ENCODE results near the gene BTBD2.

Gene BTBD2

DNA sequence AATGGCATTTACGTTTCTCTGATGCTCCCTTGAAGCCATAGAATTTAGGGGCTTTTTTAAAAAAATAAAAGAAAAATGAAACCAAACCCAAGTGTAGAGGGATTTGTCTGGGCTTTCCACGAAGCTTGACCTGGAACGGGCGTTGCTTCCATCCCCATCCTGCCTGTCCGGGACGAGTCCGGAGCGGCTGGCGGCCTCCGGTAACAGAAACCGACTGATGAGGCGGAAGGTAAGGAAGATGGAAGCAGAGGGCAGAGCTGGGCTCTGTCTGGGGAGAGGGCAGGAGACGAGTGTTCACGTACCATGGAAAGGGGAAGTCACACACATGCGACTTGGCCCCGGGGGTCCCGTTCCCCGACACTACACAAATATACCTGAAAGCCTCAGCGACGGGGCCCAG lies 34.3 kb downstream of the BTBD2 start:
- no peak for DNase-seq

DNA sequence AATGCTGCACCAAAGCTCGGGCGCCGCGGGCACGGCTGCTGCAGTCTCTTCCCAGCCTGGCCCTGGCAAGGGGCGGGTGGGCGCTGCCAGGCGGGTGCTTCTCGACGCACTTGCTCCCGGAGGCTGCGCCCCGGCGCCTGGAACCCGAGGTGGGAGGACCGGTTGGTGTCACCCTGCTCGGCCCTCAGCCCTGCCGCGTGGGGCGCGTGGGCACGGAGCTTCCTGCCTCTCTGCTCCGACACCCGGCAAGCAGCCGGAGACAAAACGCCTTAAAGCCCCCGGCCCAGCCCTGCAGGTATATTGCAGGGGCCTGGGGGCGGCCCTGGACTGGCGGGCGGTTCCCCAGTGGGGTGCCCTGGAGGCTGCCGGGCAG lies 34.7 kb downstream of the BTBD2 start:
- DNase-seq: no peak

DNA sequence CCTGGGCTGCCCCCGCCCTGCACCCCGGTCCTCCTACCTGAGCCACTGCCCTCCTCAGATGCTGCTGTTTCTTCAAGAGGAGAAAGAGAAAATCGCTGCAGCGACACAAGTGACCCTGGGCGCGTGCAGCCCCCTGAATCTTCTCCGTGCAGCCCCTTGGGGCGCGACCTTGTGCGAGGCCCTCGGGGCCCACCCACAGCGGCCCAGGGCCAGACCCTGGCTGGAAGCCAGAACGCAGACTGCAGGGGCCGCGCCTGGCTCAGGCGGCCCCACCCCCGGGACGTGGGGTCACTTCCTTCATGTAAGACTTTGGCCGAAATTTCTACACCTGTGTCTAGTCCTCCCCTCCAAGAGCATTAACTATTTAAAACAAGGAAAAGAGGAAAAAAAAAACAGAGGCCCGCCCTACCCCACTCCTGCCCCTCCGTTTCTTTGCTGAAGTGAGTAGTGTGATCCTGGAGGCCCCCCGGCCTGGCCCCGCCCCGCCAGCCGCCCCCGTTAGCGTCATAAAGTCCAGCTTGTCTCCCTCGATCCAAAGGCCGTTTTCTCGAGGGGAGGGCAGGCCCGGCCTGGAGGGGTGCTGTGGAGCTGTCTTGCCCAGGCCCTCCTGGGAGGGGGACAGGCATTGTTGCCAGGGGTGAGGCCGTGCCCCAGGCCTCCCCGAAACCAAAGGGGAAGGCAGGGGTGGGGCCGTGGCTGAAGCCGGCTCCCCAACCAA lies 35.3 kb downstream of the BTBD2 start:
- DNase-seq: no peak

DNA sequence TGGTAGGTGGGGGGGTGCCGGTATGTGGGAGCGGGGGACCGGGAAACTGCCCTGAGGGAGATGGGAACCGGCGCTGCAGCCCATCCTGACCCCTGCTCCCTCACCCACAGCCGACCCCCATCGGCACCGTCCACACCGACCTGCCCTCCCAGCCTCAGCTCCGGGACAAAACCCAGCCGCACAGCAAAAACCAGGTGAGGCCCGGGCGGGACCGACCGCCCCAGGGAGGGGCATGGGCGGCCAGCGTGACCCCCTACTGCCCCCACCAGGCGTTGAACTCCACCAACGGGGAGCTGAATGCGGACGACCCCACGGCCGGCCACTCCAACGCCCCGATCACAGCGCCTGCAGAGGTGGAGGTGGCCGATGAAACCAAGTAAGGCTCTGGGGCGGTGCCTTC lies 35.9 kb downstream of the BTBD2 start:
- DNase-seq: no peak

DNA sequence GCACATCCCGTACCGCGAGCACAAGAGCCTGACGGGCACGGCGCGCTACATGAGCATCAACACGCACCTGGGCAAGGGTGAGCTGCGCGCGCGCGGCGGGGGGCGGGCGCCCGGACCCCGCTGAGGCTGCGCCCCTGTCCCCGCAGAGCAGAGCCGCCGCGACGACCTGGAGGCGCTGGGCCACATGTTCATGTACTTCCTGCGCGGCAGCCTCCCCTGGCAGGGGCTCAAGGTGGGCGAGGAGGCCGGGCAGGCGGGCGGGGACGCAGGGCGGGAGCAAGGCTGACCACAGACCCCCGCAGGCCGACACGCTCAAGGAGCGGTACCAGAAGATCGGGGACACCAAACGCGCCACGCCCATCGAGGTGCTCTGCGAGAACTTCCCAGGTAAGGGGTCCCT lies 36.5 kb downstream of the BTBD2 start:
- no peak for DNase-seq

DNA sequence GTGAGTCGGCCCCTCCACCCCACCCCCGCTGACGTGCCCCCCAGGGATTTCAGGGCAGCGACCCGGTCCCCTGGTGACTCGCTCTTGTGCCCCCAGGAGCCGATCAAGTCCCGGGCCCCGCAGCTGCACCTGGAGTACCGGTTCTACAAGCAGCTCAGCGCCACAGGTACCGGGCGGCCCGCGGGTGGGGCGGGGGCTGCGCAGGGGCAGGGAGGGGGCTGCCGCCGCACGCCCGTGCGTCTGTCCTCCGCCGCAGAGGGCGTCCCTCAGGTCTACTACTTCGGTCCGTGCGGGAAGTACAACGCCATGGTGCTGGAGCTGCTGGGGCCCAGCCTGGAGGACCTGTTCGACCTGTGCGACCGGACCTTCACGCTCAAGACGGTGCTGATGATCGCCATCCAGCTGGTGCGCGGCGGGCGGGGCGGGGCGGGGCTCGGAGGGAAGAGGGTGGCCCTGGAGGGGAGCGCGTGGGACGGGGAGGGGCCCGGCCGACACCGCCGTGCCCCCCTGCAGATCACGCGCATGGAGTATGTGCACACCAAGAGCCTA lies 37.1 kb downstream of the BTBD2 start:
- no peak for DNase-seq

DNA sequence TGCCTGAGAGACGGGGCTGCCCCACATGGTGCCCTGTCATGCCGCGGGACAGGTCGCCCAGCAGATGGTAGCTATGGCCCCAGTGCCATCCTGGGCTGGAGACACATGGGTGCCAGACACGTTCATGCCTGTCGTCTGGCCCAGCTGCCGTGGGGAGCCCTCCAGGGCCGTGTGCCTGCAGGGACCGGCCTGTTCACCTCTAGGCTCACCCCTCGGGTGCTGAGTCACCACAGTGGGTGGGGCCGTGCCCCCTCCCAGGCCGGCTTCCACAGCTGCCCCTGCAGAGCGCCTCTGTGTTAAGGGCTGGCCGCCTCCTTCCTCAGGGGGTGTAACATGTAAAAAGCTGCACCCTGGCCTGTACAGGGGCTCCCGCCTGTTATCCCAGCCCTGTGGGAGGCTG lies 38.4 kb downstream of the BTBD2 start:
- no peak for DNase-seq

DNA sequence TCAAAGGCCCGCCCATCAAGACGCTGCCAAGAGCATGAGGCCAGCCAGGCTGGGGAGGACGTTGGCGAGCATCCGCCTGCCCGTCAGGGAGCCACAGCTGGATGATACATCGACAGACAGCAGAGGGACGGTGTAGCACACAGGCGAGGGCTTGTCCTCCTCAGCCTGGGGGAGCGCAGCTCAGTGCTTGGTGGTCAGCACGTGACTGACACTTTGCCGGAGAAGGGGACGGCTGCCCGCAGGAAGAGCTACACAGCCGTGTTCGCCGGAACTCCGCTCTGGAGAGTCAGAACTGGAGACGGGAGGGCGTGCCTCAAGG lies 40.4 kb downstream of the BTBD2 start:
- no peak for DNase-seq

DNA sequence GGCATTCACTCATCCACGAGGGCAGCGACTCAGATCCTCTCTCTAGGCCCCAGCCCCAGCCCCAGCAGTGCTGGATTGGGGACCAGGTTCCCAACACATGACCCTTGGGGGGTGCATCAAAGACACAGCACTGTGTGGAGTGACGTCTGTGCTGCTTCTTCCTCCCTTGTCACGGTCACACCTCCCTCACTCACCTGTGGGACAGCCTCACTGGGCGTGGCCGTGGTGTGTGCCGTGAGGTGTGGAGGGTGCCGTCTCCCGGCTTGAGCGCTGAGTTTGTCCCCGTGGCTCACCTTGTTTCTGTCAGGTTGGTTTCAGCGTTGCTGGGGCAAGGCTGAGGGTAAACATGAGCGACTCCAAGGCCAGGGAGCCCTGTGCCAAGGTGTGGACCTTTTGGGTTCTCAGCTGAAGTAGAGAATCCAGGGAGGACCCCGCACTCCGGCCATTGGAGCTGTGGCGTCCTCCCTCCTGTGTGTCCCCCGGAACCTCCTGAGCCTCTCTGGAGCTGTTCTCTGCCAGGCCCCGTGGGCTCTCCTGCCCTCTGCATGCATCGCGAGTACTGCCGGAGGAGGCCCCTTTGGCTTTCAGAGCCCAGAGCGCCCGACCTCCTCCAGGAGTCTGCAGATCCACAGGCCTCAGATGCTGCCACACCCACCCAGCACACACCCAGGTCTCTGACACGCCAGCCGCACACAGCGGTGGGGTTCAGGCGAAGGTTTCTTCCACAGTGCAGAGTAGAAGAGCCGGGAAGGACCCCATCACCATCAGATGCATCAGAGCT lies 40.9 kb downstream of the BTBD2 start:
- no peak for DNase-seq

DNA sequence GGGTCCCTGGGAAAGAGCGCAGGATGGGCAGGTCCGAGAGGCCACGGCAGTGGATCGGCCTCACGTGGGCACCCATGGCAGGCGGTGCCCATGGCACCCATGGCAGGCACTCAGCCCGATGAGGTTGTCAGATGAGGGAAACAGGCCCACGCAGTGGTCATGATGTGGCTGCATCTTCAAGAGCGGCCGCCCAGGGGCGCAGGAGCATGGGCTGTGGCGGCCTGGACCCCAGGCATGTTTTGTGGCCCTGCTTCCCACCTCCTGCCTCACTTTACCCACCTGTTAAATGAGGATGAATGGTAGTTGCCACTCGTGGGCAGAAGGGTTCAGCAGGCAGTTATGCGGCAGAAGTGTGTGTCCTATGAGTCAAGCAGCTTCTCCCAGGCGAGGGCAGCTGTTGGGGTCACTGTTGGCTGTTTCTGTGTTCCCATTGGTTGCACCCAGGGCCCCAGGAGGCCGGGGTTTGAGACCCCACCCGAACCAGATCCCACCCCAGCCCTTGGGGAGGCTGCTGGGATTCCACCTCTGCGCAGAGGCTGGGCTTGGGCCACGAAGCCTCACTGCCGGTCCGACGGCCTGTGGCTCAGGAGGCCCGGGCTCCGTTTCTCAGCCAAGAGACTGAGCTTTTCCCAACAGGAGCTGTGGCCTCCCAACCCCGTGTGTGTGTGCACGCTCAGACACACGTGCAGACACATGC lies 44.6 kb downstream of the BTBD2 start:
- DNase-seq: no peak

DNA sequence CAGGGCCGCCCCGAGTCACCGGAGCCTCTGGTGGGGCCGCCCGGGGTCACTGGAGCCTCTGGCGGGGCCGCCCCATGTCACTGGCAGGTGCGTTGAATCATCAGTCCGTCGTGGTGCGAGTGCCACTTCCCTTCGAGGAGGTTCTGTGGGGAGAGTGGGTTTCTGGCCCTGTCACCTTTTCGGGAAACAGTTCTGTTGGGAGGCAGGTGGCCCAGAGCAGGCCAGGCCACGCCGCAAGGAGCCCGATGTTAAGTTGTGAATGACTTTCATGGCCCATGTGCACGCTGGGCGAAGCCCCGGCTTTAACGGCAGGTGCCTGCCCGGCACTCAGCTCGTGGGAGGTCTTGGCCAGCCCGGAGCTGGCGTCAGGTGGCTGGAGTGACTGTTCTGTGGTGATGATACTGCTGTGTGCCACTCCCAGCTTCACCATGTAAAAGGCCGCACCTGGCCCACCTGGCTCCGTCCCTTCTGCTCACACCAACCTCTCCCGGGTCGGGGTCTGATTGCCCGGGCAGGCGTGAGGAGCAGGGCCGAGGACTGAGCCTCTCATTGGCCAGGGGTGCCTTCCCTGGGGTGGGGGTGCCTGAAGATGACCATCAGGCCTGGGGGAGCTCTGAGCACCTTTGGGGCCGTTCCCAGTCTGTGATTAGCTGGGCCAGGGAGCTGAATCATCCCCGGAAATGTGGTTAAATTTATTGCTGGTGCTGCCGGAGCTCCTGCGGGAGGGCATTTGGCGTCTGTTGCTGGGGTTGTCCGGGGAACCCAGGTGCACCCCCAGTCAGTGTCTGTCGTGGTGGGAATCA lies 45.3 kb downstream of the BTBD2 start:
- DNase-seq: no peak

DNA sequence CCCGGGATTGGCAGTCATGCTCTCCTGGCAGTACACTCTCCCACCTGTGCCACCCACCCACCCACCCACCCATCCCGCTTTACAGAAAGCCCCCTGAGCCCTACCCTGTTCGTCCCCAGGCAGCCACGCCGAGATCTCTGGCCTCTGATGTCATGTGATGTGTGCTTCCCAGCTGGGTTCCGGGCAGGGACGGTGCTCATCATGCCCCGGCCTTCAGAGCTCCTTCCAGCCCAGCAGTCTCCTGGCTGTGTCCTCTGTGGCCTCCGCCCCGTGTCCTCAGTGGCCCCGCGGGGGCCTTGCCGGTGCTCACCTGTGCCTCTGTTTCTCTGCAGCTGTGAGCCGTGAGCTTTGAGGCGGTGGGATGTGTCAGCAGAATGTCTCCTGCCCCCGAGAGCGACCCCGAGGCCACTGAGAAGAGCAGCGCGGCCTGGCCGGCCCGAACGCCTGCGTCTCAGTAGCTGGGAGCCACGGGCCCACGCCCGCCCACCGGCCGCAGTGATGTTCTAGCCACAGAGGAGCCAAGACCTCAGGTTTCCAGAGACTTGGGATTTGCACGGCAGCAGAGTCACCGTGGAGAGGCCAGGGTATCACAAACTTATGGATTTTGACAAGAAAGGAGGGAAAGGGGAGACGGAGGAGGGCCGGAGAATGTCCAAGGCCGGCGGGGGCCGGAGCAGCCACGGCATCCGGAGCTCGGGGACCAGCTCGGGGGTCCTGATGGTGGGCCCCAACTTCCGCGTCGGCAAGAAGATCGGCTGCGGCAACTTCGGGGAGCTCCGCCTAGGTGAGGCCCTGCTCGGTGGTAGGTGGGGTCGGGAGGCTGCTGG lies 46.1 kb downstream of the BTBD2 start:
- no peak for DNase-seq

DNA sequence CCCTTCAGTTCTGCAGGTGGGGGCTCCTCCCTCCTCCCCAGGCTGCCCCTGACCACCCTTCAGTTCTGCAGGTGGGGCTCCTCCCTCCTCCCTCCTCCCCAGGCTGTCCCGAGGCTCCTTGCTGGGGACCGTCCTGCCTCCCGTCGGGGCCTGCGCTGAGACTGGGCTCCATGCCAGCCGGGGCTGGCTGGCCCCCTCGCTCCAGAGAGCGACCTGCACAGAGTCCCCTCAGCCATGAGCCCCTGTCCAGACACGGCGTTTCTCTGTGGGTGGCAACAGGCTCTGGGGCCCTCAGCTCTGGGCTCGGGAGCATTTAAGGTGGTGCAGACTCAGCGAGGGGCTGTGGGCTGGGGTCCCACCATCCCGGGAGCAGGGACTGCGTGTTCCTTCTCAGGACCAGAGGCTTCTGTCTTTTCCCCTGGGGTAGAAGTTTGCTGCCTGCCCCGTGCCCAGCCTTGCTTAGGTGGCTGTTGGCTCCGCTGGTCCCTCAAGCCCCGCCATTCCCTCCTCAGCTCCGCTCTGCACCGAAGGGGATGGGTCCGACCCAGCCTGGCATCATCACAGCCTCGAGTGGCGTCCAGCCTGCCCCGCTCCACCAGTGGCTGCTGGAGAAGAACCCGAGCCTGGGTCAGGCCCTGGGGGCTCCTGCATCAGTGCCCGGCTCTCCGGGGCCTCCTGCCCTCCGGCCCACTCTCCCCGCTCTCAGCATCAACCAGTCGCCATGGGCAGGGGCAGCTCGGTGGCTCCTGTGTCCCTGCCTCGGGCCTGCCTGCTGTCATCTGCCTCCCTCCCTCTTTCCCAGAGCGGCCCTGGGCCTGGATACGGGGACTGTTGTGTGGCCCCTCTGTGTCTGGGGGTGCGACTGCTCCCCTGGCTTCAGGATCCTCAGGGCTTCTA lies 47.0 kb downstream of the BTBD2 start:
- no peak for DNase-seq

DNA sequence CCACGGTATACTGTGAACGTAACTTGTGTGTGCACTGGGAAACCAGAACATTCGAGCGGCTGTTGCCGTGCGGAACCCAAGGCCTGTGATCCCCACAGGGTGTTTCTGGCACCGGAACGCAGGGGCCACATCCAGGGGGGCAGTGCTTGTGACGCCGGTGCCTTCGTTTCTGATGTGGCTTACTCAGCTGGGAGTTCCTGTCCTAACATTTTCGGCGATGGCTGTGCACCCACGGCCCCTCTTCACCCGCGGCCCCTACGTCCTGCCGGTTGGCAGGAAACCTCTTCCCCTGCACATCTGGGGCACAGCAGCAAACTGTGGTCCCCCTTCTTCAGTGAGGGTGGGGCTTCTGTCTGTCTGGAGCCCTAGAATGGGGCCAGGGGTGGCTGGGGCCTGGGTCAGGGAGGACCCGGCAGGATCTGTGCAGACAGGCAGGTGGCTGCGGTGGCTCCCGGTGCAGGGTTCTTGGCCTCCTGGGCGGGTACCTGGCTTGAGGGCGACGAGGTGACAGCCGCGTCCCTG lies 48.4 kb downstream of the BTBD2 start:
- peak; percentile 44 for DNase-seq

DNA sequence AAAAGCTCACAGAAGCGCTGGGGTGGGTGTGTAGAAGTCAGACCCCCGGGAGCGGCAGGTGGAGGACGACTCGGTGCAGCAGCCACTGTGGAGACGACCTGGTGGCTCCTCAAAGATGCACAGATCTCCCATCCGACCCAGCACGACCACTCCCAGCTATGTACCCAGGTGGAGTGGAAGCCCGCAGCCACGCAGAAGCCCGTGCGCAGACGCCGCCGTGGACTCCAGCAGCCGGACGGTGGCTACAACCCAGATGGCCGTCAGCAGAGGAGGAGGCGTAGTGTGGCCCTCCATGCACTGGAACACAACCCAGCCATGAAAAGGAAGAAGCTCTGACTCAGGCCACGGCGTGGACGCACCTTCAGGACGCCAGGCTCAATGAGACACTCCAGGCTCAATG lies 52.8 kb downstream of the BTBD2 start:
- DNase-seq: no peak

DNA sequence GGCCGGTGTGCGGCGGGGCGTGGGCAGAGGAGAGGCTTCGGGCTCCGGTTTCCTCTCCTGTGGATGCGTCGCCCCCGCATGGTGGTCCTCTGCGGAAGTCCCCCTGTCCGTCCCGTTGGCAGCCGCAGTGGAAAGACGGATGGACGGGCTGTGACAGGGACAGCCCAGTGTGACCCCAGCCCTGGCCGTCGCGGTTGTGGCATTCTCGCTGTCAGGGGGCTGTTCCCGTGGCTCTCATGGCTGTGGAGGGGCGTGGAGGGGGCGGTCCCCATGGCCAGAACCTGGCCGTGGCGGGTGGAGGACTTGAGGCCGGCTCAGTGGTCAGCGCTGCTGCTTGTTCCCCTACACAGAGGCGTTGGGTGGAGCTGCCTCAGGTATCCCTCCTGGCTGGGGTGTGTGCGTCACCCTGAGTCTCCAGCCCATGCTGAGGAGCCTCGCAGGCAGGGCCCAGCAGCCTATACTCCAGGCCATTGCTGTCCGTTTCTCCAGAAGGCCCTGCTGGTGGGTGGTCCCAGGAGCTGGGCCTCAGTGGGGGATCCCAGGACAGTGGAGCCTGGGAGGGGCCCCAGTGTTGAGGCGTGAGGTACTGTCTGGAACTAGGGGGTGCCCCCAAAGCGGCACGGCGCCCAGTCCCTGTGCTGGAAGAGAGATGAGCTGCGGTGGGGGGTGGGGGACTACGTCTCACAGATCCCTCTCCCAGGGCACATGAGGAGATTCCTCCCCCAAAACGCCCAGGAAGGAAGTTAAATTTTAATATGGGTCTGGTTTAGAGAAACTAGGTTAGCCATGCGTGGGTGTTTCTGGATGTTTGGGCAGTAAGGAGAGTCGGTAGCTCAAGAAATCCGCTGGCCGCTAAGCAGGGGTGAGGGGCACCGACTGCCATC lies 54.3 kb downstream of the BTBD2 start:
- no peak for DNase-seq

DNA sequence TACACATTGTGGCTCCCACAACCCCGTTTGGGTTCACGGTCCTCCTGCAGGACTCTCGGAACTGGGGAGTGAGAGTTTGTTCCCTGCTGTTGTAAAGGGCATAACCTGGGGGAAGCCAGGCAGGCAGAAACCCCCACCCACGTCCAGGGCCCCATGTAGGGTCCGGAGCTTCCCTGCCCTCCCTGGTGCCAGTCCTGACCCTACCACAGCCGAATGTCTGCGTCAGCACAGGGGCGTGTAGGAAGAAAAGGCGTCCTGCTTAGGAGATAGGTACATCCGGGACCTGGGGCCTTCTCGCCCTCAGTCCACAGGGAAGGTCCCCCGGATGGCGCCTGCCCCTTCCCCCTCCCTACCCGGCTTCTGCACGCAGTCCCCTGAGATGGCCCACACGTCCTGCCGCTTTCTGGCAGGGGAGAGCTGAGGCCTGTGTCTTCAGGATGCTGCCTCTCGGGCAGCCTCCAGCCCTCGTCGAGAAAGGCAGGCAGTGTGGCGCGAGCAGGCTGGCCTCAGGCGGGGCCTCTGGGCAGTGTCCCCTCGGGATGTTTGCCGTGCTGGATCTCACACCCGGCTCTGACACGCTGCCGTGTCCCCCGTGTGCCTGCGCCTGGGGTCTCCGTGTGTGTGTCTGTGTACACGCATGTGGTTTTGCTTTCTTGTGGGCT lies 55.5 kb downstream of the BTBD2 start:
- no peak for DNase-seq

DNA sequence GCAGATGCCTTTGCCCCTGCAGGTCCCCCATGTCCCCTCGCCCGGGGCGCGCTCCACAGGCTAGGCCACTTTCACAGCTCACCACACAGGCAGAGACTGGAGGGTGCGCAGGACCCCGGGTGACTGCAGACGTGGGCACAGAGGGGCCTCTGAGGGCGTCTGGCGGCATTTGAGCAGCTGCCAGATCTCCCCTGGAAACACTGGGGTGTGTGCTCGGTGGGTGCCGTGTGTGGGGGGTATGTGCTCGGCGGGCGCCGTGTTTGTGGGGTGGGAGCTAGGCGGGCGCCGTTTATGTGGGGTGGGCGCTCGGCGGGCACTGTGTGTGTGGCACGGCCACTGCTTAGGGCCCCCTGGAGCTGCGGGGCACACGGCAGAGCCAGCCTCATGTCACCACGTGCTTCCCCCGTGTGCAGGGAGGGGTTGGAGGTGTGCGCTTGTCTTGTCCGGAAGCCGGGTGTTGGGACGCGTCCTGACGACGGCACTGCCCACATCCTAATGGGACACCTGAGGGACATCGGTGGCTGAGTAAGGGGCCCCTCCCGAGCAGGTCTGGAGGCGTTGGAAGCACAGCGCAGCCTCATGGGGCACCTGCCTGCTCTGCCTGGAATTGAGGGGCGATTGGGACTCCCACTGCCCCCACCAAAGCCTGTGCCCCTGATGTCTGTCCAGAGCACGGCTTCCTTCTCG lies 57.8 kb downstream of the BTBD2 start:
- no peak for DNase-seq
